HL-60 (cell line): ENCODE data around the gene NDFIP1.

Source experiments
- POLR2AphosphoS5 ChIP-seq: IDR thresholded peaks from 2 replicates; pipeline ENCODE4 v1.6.1; 2012; ENCODE audit warnings: low read depth
- SPI1 ChIP-seq: IDR thresholded peaks from 2 replicates; pipeline ENCODE4 v1.6.1; 2012; ENCODE audit warnings: low read depth, mild to moderate bottlenecking, borderline replicate concordance
- TF ChIP-seq, protein P1 (sequence below): IDR thresholded peaks from one replicate; pipeline ENCODE4 v1.5.1; 2011; ENCODE audit warnings: low read length, control low read depth, inconsistent platforms; ENCODE audit not compliant: insufficient read depth

DNA sequence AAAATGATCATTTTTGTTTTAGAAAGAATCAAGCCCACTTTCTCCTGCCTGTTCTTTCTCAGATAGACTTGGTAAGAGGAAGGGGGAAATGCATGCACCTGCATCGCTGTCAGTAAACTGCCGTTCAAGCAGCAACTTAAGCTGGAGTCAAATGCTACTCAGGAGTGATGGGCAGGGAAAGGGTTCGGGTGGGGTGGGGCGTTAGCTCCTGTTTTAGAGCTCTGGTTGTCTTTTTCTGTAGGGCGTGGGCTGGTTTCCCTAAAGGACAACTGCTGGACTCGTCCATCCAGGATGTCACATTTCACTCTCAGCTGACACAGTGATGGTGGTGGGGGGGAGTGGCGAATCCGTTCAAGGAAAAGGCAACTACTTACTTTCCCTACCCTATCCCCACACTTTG lies 75.0 kb downstream of the NDFIP1 start:
- TF ChIP-seq, protein P1, sequence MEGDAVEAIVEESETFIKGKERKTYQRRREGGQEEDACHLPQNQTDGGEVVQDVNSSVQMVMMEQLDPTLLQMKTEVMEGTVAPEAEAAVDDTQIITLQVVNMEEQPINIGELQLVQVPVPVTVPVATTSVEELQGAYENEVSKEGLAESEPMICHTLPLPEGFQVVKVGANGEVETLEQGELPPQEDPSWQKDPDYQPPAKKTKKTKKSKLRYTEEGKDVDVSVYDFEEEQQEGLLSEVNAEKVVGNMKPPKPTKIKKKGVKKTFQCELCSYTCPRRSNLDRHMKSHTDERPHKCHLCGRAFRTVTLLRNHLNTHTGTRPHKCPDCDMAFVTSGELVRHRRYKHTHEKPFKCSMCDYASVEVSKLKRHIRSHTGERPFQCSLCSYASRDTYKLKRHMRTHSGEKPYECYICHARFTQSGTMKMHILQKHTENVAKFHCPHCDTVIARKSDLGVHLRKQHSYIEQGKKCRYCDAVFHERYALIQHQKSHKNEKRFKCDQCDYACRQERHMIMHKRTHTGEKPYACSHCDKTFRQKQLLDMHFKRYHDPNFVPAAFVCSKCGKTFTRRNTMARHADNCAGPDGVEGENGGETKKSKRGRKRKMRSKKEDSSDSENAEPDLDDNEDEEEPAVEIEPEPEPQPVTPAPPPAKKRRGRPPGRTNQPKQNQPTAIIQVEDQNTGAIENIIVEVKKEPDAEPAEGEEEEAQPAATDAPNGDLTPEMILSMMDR: no peak
- TF ChIP-seq POLR2AphosphoS5: no peak
- no peak for TF ChIP-seq SPI1
